ENCODE measurements around the gene IL1RAPL1.

The IL1RAPL1 gene

GRCh38 chrX:29496636-29497180 is 909.5 kb downstream of the IL1RAPL1 start:
- Histone ChIP-seq H4K91ac (ENCODE audit: low read depth, low read length, poor library complexity) (no peak overlapping the region), H3K9ac (ENCODE audit: low read depth, low read length, poor library complexity) (no peak overlapping the region), H3K4ac (ENCODE audit: low read length) (no peak overlapping the region), H2AK5ac (ENCODE audit: low read depth, low read length) (no peak overlapping the region), H3K36me3 (replicated peaks in 1 of 2; ENCODE audit: control insufficient read depth in 2 of 2, insufficient read depth in 2 of 2, low read length in 2 of 2) (no peaks in the 10 kb centered on the region), H3K27me3 (ENCODE audit: control insufficient read depth in 3 of 3, insufficient read depth in 3 of 3, low read depth in 1 of 3, low read length in 3 of 3) (no peaks in the 10 kb centered on the region), H3K18ac (ENCODE audit: low read length) (no peak overlapping the region), H2BK5ac (ENCODE audit: low read length) (no peak overlapping the region), H3K14ac (ENCODE audit: low read length) (no peak overlapping the region), H3K79me1 (ENCODE audit: low read depth, low read length) (no peaks in the 10 kb centered on the region), H2BK120ac (ENCODE audit: low read depth, low read length) (no peak overlapping the region), H2BK15ac (ENCODE audit: low read length) (no peak overlapping the region), H2AFZ (ENCODE audit: low read length) (no peak overlapping the region), H3K4me1 (ENCODE audit: control insufficient read depth in 2 of 2, insufficient read depth in 1 of 2, low read depth in 1 of 2, low read length in 2 of 2) (no peaks in the 10 kb centered on the region), H3K4me2 (ENCODE audit: insufficient read depth, low read length, poor library complexity, severe bottlenecking) (no peak overlapping the region), H2BK12ac (ENCODE audit: low read length) (no peak overlapping the region), H3K4me3 (ENCODE audit: low read length in 2 of 2) (no peak overlapping the region), H3K23ac (ENCODE audit: low read depth, low read length, poor library complexity) (no peak overlapping the region), H3K9me3 (replicated peaks in 1 of 2; ENCODE audit: control insufficient read depth in 2 of 2, insufficient read depth in 1 of 2, low read depth in 1 of 2, low read length in 2 of 2) (no peaks in the 10 kb centered on the region), H3K27ac (replicated peaks; ENCODE audit: low read length) (no peak overlapping the region), H4K8ac (ENCODE audit: low read depth, low read length) (no peak overlapping the region)
- no CpG with 5 or more reads among the region's 2 CpGs for WGBS, 2 donors (ENCODE audit: extremely low coverage in 2 of 2, insufficient read length in 2 of 2, insufficient replicate concordance in 1 of 2)
- no peak for DNase-seq (ENCODE audit: low spot score)

- no peaks in the 10 kb centered on the region for H3K79me1 ChIP-seq (ENCODE audit: low read depth, low read length)
- H3K36me3 ChIP-seq (replicated peaks in 1 of 2; ENCODE audit: control insufficient read depth in 2 of 2, insufficient read depth in 2 of 2, low read length in 2 of 2): no peaks in the 10 kb centered on the region
- H3K9ac ChIP-seq (ENCODE audit: low read depth, low read length, poor library complexity): no peak overlapping the region
- H2AFZ ChIP-seq (ENCODE audit: low read length): no peak overlapping the region
- no peak overlapping the region for H2BK5ac ChIP-seq (ENCODE audit: low read length)
- no peak overlapping the region for H2BK120ac ChIP-seq (ENCODE audit: low read depth, low read length)
- no peak overlapping the region for H2BK12ac ChIP-seq (ENCODE audit: low read length)
- H3K9me3 ChIP-seq (replicated peaks in 1 of 2; ENCODE audit: control insufficient read depth in 2 of 2, insufficient read depth in 1 of 2, low read depth in 1 of 2, low read length in 2 of 2): no peaks in the 10 kb centered on the region
- H4K91ac ChIP-seq (ENCODE audit: low read depth, low read length, poor library complexity): no peak overlapping the region
- no peak overlapping the region for H3K4me3 ChIP-seq (ENCODE audit: low read length in 2 of 2)
- H4K8ac ChIP-seq (ENCODE audit: low read depth, low read length): no peak overlapping the region
- H3K4ac ChIP-seq (ENCODE audit: low read length): no peak overlapping the region
- H3K4me1 ChIP-seq (ENCODE audit: control insufficient read depth in 2 of 2, insufficient read depth in 1 of 2, low read depth in 1 of 2, low read length in 2 of 2): no peaks in the 10 kb centered on the region
- H2AK5ac ChIP-seq (ENCODE audit: low read depth, low read length): no peak overlapping the region
- no peak overlapping the region for H2BK15ac ChIP-seq (ENCODE audit: low read length)
- DNase-seq (ENCODE audit: low spot score): no peak
- H3K27me3 ChIP-seq (ENCODE audit: control insufficient read depth in 3 of 3, insufficient read depth in 3 of 3, low read depth in 1 of 3, low read length in 3 of 3): no peaks in the 10 kb centered on the region
- no peak overlapping the region for H3K14ac ChIP-seq (ENCODE audit: low read length)
- H3K27ac ChIP-seq (replicated peaks; ENCODE audit: low read length): no peak overlapping the region
- H3K18ac ChIP-seq (ENCODE audit: low read length): no peak overlapping the region
- WGBS, 2 donors (ENCODE audit: extremely low coverage in 2 of 2, insufficient read length in 2 of 2, insufficient replicate concordance in 1 of 2): no CpG with 5 or more reads among the region's 1 CpG
- no peak overlapping the region for H3K23ac ChIP-seq (ENCODE audit: low read depth, low read length, poor library complexity)
- no peak overlapping the region for H3K4me2 ChIP-seq (ENCODE audit: insufficient read depth, low read length, poor library complexity, severe bottlenecking)
These were observed 919.5 kb downstream of the IL1RAPL1 start for GRCh38 chrX:29506729-29507128.

- Histone ChIP-seq H3K4me2 (ENCODE audit: insufficient read depth, low read length, poor library complexity, severe bottlenecking) (no peak overlapping the region), H3K4me1 (ENCODE audit: control insufficient read depth in 2 of 2, insufficient read depth in 1 of 2, low read depth in 1 of 2, low read length in 2 of 2) (no peaks in the 10 kb centered on the region), H3K23ac (ENCODE audit: low read depth, low read length, poor library complexity) (no peak overlapping the region), H2AFZ (ENCODE audit: low read length) (no peak overlapping the region), H2BK15ac (ENCODE audit: low read length) (no peak overlapping the region), H3K27me3 (ENCODE audit: control insufficient read depth in 3 of 3, insufficient read depth in 3 of 3, low read depth in 1 of 3, low read length in 3 of 3) (no peaks in the 10 kb centered on the region), H3K18ac (ENCODE audit: low read length) (no peak overlapping the region), H3K27ac (replicated peaks; ENCODE audit: low read length) (no peak overlapping the region), H4K91ac (ENCODE audit: low read depth, low read length, poor library complexity) (no peak overlapping the region), H3K9me3 (replicated peaks in 1 of 2; ENCODE audit: control insufficient read depth in 2 of 2, insufficient read depth in 1 of 2, low read depth in 1 of 2, low read length in 2 of 2) (no peaks in the 10 kb centered on the region), H2BK12ac (ENCODE audit: low read length) (no peak overlapping the region), H3K36me3 (replicated peaks in 1 of 2; ENCODE audit: control insufficient read depth in 2 of 2, insufficient read depth in 2 of 2, low read length in 2 of 2) (no peaks in the 10 kb centered on the region), H3K79me1 (ENCODE audit: low read depth, low read length) (no peaks in the 10 kb centered on the region), H3K4me3 (ENCODE audit: low read length in 2 of 2) (no peak overlapping the region), H2BK5ac (ENCODE audit: low read length) (no peak overlapping the region), H2AK5ac (ENCODE audit: low read depth, low read length) (no peak overlapping the region), H3K14ac (ENCODE audit: low read length) (no peak overlapping the region), H3K9ac (ENCODE audit: low read depth, low read length, poor library complexity) (no peak overlapping the region), H4K8ac (ENCODE audit: low read depth, low read length) (no peak overlapping the region), H2BK120ac (ENCODE audit: low read depth, low read length) (no peak overlapping the region), H3K4ac (ENCODE audit: low read length) (no peak overlapping the region)
- no CpG with 5 or more reads among the region's 4 CpGs for WGBS, 2 donors (ENCODE audit: extremely low coverage in 2 of 2, insufficient read length in 2 of 2, insufficient replicate concordance in 1 of 2)
- DNase-seq (ENCODE audit: low spot score): no peak
These were observed 930.9 kb downstream of the IL1RAPL1 start for GRCh38 chrX:29518100-29518499.

- H3K4me2 ChIP-seq (ENCODE audit: insufficient read depth, low read length, poor library complexity, severe bottlenecking): no peak overlapping the region
- H3K4me3 ChIP-seq (ENCODE audit: low read length in 2 of 2): no peak overlapping the region
These were observed 941.0 kb downstream of the IL1RAPL1 start for GRCh38 chrX:29528281-29528680.

More at GRCh38 chrX:29528281-29528680, 941.0 kb downstream of the IL1RAPL1 start:
- H3K18ac ChIP-seq (ENCODE audit: low read length): no peak overlapping the region
- H3K4ac ChIP-seq (ENCODE audit: low read length): no peak overlapping the region
- H3K27ac ChIP-seq (replicated peaks; ENCODE audit: low read length): no peak overlapping the region
- no peaks in the 10 kb centered on the region for H3K79me1 ChIP-seq (ENCODE audit: low read depth, low read length)
- H3K27me3 ChIP-seq (ENCODE audit: control insufficient read depth in 3 of 3, insufficient read depth in 3 of 3, low read depth in 1 of 3, low read length in 3 of 3): no peaks in the 10 kb centered on the region
- no peak overlapping the region for H2BK120ac ChIP-seq (ENCODE audit: low read depth, low read length)
- DNase-seq (ENCODE audit: low spot score): no peak
- H2BK15ac ChIP-seq (ENCODE audit: low read length): no peak overlapping the region
- H3K23ac ChIP-seq (ENCODE audit: low read depth, low read length, poor library complexity): no peak overlapping the region
- H3K36me3 ChIP-seq (replicated peaks in 1 of 2; ENCODE audit: control insufficient read depth in 2 of 2, insufficient read depth in 2 of 2, low read length in 2 of 2): no peaks in the 10 kb centered on the region
- no peaks in the 10 kb centered on the region for H3K4me1 ChIP-seq (ENCODE audit: control insufficient read depth in 2 of 2, insufficient read depth in 1 of 2, low read depth in 1 of 2, low read length in 2 of 2)
- no peak overlapping the region for H2BK12ac ChIP-seq (ENCODE audit: low read length)
- no peak overlapping the region for H2BK5ac ChIP-seq (ENCODE audit: low read length)
- no peak overlapping the region for H4K91ac ChIP-seq (ENCODE audit: low read depth, low read length, poor library complexity)
- H4K8ac ChIP-seq (ENCODE audit: low read depth, low read length): no peak overlapping the region
- H2AK5ac ChIP-seq (ENCODE audit: low read depth, low read length): no peak overlapping the region
- no peak overlapping the region for H2AFZ ChIP-seq (ENCODE audit: low read length)
- no peak overlapping the region for H3K9ac ChIP-seq (ENCODE audit: low read depth, low read length, poor library complexity)
- H3K9me3 ChIP-seq (replicated peaks in 1 of 2; ENCODE audit: control insufficient read depth in 2 of 2, insufficient read depth in 1 of 2, low read depth in 1 of 2, low read length in 2 of 2): no peaks in the 10 kb centered on the region
- no peak overlapping the region for H3K14ac ChIP-seq (ENCODE audit: low read length)
- WGBS, 2 donors (ENCODE audit: extremely low coverage in 2 of 2, insufficient read length in 2 of 2, insufficient replicate concordance in 1 of 2): no CpG with 5 or more reads among the region's 1 CpG

All from neuronal stem cell (in vitro differentiated cells).